ENCODE results near the gene RASSF7. TPM values are rescaled to one million over a fixed set of nuclear protein-coding genes. Genes with fewer than 3 reads are reported as not detected.

Gene RASSF7
- total RNA-seq, 4 donors from 2014 or later, result 80.9 to 340 (median 172) TPM

GRCh38 chr11:537622-538430 is 22.9 kb upstream of the RASSF7 start:
- TF ChIP-seq CTCF (IDR thresholded peaks at IDR 0.05) (no peak), POLR2A (IDR thresholded peaks at IDR 0.05) (peak in 1 of 2 donors; percentile 2)

GRCh38 chr11:538431-539051 is 22.2 kb upstream of the RASSF7 start:
- H3K4me3 ChIP-seq, result no peak overlapping the region
- DNase-seq, result peak in 1 of 3 donors; percentile 41

More at GRCh38 chr11:537622-538430, 22.9 kb upstream of the RASSF7 start:
- peak in 1 of 3 donors; percentile 45 for DNase-seq
- no peaks in the 10 kb centered on the region for H3K9me3 ChIP-seq
- peaks cover 0 to 33% (median 26%) of the 10 kb centered on the region in 4 donors for H3K4me1 ChIP-seq
- peaks cover 0 to 8% (median 0%) of the 10 kb centered on the region in 3 donors for H3K36me3 ChIP-seq
- peak overlapping the region; percentile 56 to 93 (median 70) for H3K4me3 ChIP-seq
- H3K27me3 ChIP-seq, result no peaks in the 10 kb centered on the region
- peak overlapping the region in 3 of 4 donors; percentile 10 to 98 (median 85) for H3K27ac ChIP-seq

DNA sequence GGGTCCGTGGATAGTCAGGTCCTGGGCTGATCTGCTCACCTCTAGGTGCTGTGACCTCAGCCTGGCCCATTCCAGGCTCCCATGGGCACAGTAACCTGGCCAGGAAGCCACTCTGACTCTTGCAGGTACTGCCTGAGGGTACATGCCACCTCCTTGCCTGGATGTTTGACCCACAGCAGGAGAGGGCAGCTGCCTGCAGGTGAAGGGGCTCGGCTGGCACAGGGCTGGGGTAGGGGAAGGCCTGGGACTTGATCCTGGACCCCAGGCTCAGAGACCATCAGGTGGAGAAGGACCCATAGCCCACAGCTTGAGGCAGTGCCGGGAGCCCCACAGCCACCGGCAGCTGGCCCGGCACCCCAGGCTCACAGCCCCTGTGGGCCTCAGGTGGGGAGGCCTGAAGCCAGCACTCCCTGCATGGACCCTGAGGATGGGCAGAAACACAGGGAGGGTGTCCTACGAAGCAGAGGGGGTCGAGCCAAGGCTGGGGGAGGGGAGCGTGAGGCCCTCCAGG is 20.7 kb upstream of the RASSF7 start:
- TF ChIP-seq CTCF (IDR thresholded peaks at IDR 0.05) (no peak), POLR2A (IDR thresholded peaks at IDR 0.05) (no peak)
- no peaks in the 10 kb centered on the region for H3K27me3 ChIP-seq
- H3K27ac ChIP-seq, result no peak overlapping the region
- peaks cover 0 to 27% (median 18%) of the 10 kb centered on the region in 4 donors for H3K4me1 ChIP-seq
- peak in 1 of 3 donors; percentile 37 for DNase-seq
- H3K4me3 ChIP-seq, result no peak overlapping the region
- no peaks in the 10 kb centered on the region for H3K9me3 ChIP-seq
- H3K36me3 ChIP-seq, result no peaks in the 10 kb centered on the region

More at GRCh38 chr11:538431-539051, 22.2 kb upstream of the RASSF7 start:
- peaks cover 0 to under 1% (median 0%) of the 10 kb centered on the region in 3 donors for H3K36me3 ChIP-seq
- H3K27ac ChIP-seq, result no peak overlapping the region
- H3K4me1 ChIP-seq, result peaks cover 0 to 30% (median 26%) of the 10 kb centered on the region in 4 donors
- H3K9me3 ChIP-seq, result no peaks in the 10 kb centered on the region
- TF ChIP-seq CTCF (IDR thresholded peaks at IDR 0.05) (no peak), POLR2A (IDR thresholded peaks at IDR 0.05) (no peak)
- H3K27me3 ChIP-seq, result no peaks in the 10 kb centered on the region

- no peaks in the 10 kb centered on the region for H3K36me3 ChIP-seq
- H3K27me3 ChIP-seq, result no peaks in the 10 kb centered on the region
- TF ChIP-seq POLR2A (IDR thresholded peaks at IDR 0.05) (no peak), CTCF (IDR thresholded peaks at IDR 0.05) (no peak)
- H3K4me1 ChIP-seq, result peaks cover 0 to 26% (median 18%) of the 10 kb centered on the region in 4 donors
- no peak for DNase-seq
- no peak overlapping the region for H3K27ac ChIP-seq
- no peaks in the 10 kb centered on the region for H3K9me3 ChIP-seq
- no peak overlapping the region for H3K4me3 ChIP-seq
Measured at GRCh38 chr11:540583-541432, 20.0 kb upstream of the RASSF7 start.

DNA sequence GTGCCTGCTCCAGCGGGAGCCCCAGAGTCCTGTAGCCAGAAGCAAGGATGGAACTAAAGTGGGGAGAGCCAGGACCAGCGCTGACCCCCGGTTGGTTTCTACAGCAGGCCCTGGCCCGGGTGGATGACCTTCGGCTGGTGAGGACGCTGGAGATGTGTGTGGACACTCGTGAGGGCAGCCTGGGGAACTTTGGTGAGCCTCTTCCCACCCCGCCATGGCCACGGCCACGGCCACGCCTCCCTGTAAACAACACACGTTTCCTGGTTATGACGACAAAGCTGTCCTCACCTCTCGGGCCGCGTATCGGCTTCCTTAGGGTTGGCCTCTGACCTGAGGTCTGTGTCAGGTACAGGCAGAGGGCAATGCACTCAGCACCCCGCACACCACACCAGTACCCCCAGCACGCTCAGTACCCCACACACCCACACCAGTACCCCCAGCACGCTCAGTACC is 19.3 kb upstream of the RASSF7 start:
- DNase-seq, result no peak
- H3K4me3 ChIP-seq, result no peak overlapping the region
- no peaks in the 10 kb centered on the region for H3K9me3 ChIP-seq

More for the DNA sequence above, 19.3 kb upstream of the RASSF7 start:
- H3K4me1 ChIP-seq, result peaks cover 0 to 20% (median 16%) of the 10 kb centered on the region in 4 donors
- no peak overlapping the region for H3K27ac ChIP-seq
- no peaks in the 10 kb centered on the region for H3K36me3 ChIP-seq
- no peaks in the 10 kb centered on the region for H3K27me3 ChIP-seq
- no peak for TF ChIP-seq POLR2A (IDR thresholded peaks at IDR 0.05)
- TF ChIP-seq CTCF (IDR thresholded peaks at IDR 0.05), result no peak
